NCI-H748 (cell line): Measurements from ENCODE around the gene STXBP6.
A peak's percentile ranks its signal among the peaks of the same experiment; 100 is the strongest.
"Not testable (repeated sequence)": the region's sequence is repeated elsewhere in the genome, so short reads cannot be mapped to it uniquely, and the experiment has no call there.

Experiments used
- DNase-seq: peaks from one replicate; lab custom pipeline; 2025; ENCODE audit not compliant: unreplicated experiment; lab: John Stamatoyannopoulos, UW

Gene STXBP6

DNA sequence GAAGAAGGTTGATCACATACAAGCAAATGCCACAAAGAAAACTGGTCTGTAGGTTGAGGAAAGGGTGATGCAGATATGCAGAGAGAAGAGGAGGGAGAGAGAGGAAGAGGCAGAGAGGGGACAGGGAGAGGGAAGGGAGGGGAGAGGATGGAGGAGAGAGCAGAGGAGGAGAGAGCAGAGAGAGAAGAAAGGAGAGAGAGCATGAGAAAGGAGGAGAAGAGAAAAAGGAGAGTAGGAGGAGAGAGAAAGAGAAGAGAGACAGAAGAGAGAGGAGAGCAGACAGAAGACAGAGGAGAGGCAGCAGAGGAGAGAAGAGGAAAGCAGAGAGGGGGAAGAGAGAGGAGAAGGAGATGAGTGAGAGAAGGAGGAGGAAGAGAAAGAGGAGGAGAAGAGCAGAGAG, 59.2 kb downstream of the STXBP6 start:
- no peak for DNase-seq

- DNase-seq: no peak
These were observed 59.9 kb downstream of the STXBP6 start for GRCh38 chr14:24990050-24990449.

- no peak for DNase-seq
These were observed 61.2 kb downstream of the STXBP6 start for GRCh38 chr14:24988760-24989159.

DNA sequence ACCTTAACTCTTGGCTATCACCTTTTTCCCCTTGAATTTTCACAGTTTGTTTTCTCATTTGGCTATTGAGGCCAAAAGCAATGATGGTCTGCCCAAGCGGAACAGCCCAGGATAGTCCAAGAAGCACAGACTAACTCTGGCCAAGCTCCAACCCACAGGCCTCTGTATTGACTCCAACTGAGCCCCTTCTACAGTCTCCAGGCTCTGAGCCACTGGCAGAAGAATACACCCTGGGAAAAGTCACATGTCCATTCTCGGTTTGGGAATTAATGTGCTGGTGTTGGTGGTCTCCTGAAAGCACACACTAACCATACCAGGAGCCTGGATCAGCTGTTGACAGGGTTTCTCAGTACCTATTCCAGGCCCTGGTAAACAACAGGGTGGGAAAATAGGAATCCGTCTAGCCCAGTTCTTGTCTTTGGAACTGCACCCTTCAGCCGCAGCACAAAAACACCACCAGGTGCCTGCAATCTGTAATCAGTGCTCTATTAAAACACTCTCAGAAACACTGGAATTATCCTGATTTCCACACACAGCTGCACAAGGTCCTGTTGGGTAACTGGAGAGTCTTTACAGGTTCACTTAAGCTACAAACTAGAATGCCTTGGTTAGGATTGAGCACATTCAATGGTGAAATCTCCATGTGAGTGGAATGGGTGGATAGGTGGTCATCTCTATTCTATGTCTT, 63.6 kb downstream of the STXBP6 start:
- no peak for DNase-seq

DNA sequence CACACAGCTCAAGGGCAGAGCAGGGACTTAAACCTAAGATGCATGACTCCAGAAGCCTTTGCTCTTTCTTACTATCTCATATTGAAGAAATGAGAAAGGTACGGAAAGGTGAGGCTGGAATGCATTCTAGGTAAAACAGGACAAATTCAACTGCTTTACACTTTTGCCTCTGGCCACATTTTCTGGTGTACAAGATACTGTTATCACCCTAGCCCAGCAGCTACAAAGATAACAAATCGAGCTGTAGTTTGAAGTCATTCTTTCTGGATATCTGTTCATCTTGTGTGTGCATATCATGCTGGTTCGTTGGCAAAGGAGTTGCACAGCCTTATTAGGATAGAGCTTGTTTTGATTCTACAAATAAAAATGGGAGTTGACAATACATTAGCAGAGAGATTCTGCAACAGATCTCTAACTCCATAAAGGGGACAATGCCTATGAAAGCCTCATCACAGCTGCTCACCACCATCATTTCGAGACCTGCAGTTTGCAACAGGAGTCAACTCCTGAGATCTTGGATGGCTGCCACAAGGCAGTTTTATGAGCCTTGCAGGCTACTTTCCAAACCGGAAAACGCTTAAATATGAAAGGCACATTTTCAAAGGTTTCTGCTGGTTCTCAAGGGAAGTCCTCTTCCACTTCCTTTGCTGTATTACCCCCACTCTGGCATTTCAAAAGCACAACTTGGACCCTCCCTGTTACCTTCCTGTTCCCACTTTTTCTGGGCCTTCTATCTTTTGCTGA, 64.9 kb downstream of the STXBP6 start:
- no peak for DNase-seq

GRCh38 chr14:24982472-24983155, 67.3 kb downstream of the STXBP6 start:
- peak; percentile 24 for DNase-seq

GRCh38 chr14:24979725-24980239, 70.2 kb downstream of the STXBP6 start:
- no peak for DNase-seq

- no peak for DNase-seq
These were observed 70.9 kb downstream of the STXBP6 start for GRCh38 chr14:24978862-24979724.

DNA sequence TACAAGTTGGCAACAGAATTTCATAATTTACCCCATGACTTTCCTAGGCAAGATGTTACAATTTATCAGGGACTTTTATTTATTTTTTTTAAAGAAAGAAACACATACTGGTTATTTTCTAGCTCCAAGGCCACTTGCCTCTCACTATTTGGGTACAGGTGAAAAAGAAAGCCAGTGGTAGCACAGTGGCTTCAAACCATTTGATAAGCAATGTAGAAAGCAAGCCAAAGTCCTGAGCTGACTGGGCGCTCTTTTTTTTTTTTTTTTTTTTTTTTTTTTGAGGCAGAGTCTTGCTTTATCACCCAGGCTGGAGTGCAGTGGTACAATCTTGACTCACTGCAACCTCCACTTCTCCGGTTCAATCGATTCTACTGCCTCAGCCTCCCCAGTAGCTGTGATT, 73.3 kb downstream of the STXBP6 start:
- DNase-seq: no peak

DNA sequence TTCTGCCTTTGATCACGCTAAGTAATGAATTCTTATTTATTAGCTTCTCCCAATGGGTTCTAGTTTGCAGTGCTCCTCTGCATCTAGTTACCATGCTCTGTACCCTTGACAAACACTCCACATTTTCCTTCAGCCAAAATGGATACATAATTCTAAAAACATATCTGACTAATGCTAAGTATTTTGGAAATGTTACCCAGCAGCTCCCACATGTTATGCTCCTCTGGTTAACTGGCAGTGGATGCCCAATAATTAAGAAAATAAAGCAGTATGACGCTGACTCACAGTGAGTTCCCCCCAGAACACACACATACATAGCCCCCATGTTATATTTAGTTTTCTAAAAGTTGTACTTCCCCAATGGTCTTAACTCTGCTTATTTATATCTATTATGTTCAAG, 74.6 kb downstream of the STXBP6 start:
- DNase-seq: no peak

- no peak for DNase-seq
These were observed 75.2 kb downstream of the STXBP6 start for GRCh38 chr14:24974591-24975374.

DNA sequence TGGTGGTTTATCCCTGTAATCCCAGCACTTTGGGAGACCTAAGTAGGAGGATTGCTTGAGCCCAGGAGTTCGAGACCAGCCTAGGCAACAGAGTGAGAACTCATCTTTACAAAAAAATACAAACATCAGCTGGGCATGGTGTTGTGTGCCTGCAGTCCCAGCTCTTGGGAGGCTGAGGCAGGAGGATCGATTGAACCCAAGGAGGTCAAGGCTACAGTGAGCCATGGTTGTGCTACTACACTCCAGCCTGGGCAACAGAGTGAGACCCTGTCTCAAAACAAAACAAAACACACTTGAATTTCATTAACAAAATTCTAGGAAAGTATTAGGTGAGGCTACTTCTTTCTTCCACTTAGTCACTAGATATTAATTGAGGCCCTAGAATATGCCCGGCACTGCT, 77.1 kb downstream of the STXBP6 start:
- DNase-seq: no peak

DNA sequence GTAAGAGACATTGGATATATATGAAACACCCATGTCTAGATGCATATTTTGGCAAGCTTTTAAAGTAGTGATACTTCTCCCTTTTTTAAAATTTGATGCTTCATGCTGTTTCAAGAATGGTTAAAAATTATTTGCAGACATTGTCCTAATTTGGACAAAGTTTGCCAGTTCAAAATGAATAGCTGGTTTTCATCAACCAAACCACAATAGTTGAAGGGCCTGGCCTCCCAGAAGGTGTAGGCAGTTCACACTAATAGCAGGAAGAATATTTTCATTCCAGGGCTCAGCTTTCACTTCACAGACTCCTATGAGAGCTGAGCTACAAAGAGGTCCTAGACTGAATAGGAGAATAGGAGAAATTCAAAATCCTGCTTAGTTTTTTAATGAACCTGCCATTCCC, 78.7 kb downstream of the STXBP6 start:
- no peak for DNase-seq

DNA sequence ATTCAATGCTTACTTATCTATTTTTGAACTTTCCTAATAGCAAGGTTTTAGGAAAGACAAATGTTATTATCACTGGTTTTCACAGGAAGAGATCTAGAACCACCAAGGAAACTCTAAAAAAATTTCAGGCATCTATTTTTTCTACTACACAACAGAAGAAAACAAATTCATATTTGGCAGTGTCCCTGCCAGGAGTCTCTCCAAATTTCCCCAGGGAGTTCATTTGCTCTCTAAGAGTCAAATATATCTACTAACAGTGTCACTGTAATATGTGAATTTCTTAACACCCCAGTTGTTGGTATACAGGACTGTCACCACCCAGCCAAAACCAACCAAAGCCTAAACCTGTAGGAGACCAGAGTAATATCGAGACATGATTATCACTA, 83.4 kb downstream of the STXBP6 start:
- DNase-seq: no peak

GRCh38 chr14:24965934-24966578, 83.9 kb downstream of the STXBP6 start:
- no peak for DNase-seq

- no peak for DNase-seq
These were observed 84.4 kb downstream of the STXBP6 start for GRCh38 chr14:24965578-24965933.

- no peak for DNase-seq
These were observed 85.4 kb downstream of the STXBP6 start for GRCh38 chr14:24964591-24964990.

DNA sequence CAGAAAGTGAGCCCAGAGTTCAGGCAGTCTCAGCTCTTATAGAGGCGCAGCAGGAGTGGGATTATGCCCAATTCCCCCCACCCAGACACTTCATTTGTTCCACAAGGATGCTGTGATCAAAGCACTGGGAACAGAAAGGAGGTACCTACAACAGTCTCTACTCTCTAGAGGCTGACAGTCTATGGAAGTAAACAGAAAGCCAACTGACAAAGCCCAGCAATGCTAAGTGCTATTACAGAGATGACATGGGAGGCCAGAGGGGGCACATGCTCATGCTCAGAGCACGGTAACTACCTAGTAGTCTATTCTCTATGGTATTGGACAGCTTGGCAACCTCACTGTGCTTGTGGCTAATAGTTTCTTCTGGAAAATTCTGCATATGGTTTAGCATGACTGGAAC, 85.9 kb downstream of the STXBP6 start:
- no peak for DNase-seq

DNA sequence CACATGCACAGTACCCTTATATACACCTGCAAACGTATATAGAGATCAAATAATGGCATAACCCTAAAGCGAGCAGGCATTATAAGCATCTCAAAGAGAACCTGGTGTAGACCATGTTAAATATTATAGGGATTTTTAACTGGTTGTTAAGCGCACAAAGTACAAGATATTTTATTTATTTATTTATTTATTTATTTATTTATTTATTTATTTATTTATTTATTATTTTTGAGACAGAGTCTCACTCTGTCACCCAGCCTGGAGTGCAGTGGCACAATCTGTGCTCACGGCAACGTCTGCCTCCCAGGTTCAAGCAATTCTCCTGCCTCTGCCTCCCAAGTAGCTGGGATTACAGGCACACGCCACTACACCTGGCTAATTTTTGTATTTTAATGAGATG, 87.8 kb downstream of the STXBP6 start:
- DNase-seq: not testable (repeated sequence)

DNA sequence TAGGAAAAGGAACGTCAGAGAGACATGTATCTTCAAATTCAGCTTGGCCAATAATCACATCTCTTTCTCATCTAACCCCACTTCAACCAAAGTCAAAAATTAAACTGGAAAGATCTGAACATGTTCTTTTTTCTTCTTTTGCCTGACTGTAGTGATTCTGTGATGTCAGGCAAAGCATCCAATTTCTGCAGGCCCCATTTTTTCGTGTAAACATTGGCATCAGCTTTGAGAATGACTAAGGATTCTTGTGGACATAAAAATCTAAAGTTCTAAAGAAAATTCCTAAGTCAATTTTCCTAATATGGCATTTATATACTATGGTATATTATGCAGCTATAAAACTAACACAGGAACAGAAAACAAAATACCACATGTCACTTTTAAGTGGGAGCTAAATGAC, 89.1 kb downstream of the STXBP6 start:
- DNase-seq: no peak
